GM12878 (cell line): ENCODE results near the gene CHRM2.

Source experiments
- CTCF ChIP-seq, 3 experiments: IDR thresholded peaks in 2 of 3; conservative IDR thresholded peaks in 1 of 3; 2 replicates each; pipeline ENCODE4 v1.5.1; 2011; ENCODE audit warnings: low read depth in 3 of 3, low read length in 3 of 3, mild to moderate bottlenecking in 3 of 3, control low read depth in 2 of 3, moderate library complexity in 2 of 3, inconsistent platforms in 1 of 3, mixed read lengths in 1 of 3; ENCODE audit not compliant: control insufficient read depth in 2 of 3, insufficient read depth in 1 of 3; ENCODE audit errors: extremely low read depth in 1 of 3
- TAF1 ChIP-seq: IDR thresholded peaks from 2 replicates; pipeline ENCODE4 v1.6.1; 2011; ENCODE audit warnings: mild to moderate bottlenecking, low read depth, low read length, borderline replicate concordance

- no peak for TF ChIP-seq CTCF (IDR thresholded peaks at IDR 0.05 in 2 of 3, conservative IDR thresholded peaks at IDR 0.05 in 1 of 3; ENCODE audit: control insufficient read depth in 2 of 3, extremely low read depth in 1 of 3, insufficient read depth in 1 of 3, low read depth in 3 of 3, low read length in 3 of 3)
- TF ChIP-seq TAF1 = no peak
Measured at GRCh38 chr7:136865236-136865635, 3.2 kb upstream of the CHRM2 start.
